ENCODE results near the gene TNFRSF12A. TPM values are rescaled to one million over a fixed set of nuclear protein-coding genes. Genes with fewer than 3 reads are reported as not detected.

The TNFRSF12A gene
- total and polyA plus RNA-seq, 2 of the 8 experiments (the other 6 are each of a cell fraction or from before 2014, with no cell fraction given) = 81.0 to 82.5 TPM

GRCh38 chr16:3049921-3050481 lies 29.8 kb downstream of the TNFRSF12A start:
- H3K9ac ChIP-seq (replicated peaks in 1 of 4; ENCODE audit: extremely low read depth in 1 of 4, low read depth in 3 of 4, low read length in 3 of 4) = no peak overlapping the region
- H3K9me3 ChIP-seq (ENCODE audit: insufficient read depth in 2 of 2, low read depth in 1 of 2, low read length in 1 of 2) = no peaks in the 10 kb centered on the region
- no peak for DNase-seq (ENCODE audit: low read depth in 1 of 2, low spot score in 2 of 2)
- no peak overlapping the region for H2BK5ac ChIP-seq (ENCODE audit: low read depth, low read length)
- TF ChIP-seq SP4 (IDR thresholded peaks at IDR 0.05; ENCODE audit: low read length) = no peak
- no peak for TF ChIP-seq HDAC6 (IDR thresholded peaks at IDR 0.05; ENCODE audit: low read depth, low read length)
- TF ChIP-seq POLR2A (IDR thresholded peaks at IDR 0.05; ENCODE audit: control extremely low read depth in 1 of 2, low read depth in 2 of 2, low read length in 2 of 2) = no peak
- TF ChIP-seq JUN (IDR thresholded peaks at IDR 0.05; ENCODE audit: low read depth, low read length) = no peak
- no peak for TF ChIP-seq CHD1 (IDR thresholded peaks at IDR 0.05; ENCODE audit: low read depth, low read length)
- TF ChIP-seq POLR2AphosphoS5 (IDR thresholded peaks at IDR 0.05; ENCODE audit: low read depth, low read length) = no peak
- TF ChIP-seq KDM1A (IDR thresholded peaks at IDR 0.05; ENCODE audit: borderline replicate concordance, low read length) = no peak
- no peak for TF ChIP-seq EGR1 (IDR thresholded peaks at IDR 0.05; ENCODE audit: borderline replicate concordance, low read depth, low read length)
- TF ChIP-seq CEBPB (IDR thresholded peaks at IDR 0.05; ENCODE audit: low read depth, low read length) = no peak
- TF ChIP-seq GTF2F1 (IDR thresholded peaks at IDR 0.05; ENCODE audit: borderline replicate concordance, low read depth, low read length) = no peak
- TF ChIP-seq EP300 (IDR thresholded peaks at IDR 0.05; ENCODE audit: borderline replicate concordance in 1 of 2, low read depth in 2 of 2, low read length in 2 of 2) = no peak
- TF ChIP-seq FOSL1 (IDR thresholded peaks at IDR 0.05; ENCODE audit: insufficient read depth, low read depth, low read length) = no peak
- TF ChIP-seq POU5F1 (IDR thresholded peaks at IDR 0.05; ENCODE audit: low read depth, low read length) = no peak
- TF ChIP-seq SIX5 (IDR thresholded peaks at IDR 0.05; ENCODE audit: low read depth, low read length) = no peak
- H3K4ac ChIP-seq (replicated peaks; ENCODE audit: insufficient read length, low read depth, low read length) = no peak overlapping the region
- peaks cover 0 to 3% (median 0%) of the 10 kb centered on the region in 4 experiments; a peak in 3 of 7 replicates for H3K4me1 ChIP-seq (replicated peaks in 1 of 4; ENCODE audit: control insufficient read depth in 3 of 4, insufficient read depth in 4 of 4, low read length in 3 of 4)
- no peak overlapping the region for H2BK12ac ChIP-seq (ENCODE audit: low read depth, low read length)
- no peak for FAIRE-seq
- H3K18ac ChIP-seq (ENCODE audit: extremely low read depth, low read length) = no peak overlapping the region
- H3K4me3 ChIP-seq (ENCODE audit: extremely low read depth in 1 of 4, insufficient read depth in 2 of 4, low read depth in 3 of 4, low read length in 4 of 4) = no peak overlapping the region
- H3K36me3 ChIP-seq (ENCODE audit: control insufficient read depth in 2 of 4, insufficient read depth in 4 of 4, low read length in 3 of 4) = no peaks in the 10 kb centered on the region; a peak in 1 of 8 replicates
- no peak overlapping the region for H3K23ac ChIP-seq (ENCODE audit: insufficient read length)
- H4K91ac ChIP-seq (replicated peaks; ENCODE audit: insufficient read length, low read length) = no peak overlapping the region
- H3K79me2 ChIP-seq (ENCODE audit: control insufficient read depth in 1 of 2, insufficient read depth in 2 of 2, low read length in 2 of 2) = no peaks in the 10 kb centered on the region
- WGBS, 2 experiments (ENCODE audit: extremely low coverage in 1 of 2, insufficient coverage in 1 of 2, insufficient read length in 1 of 2, insufficient replicate concordance in 2 of 2, low coverage in 1 of 2, low lambda C conversion rate in 2 of 2, missing lambda C conversion rate in 1 of 2) = 97% methylated on average over 23 of the region's 26 CpGs; no CpG with 5 or more reads in 1 of the 2 experiments
- H3K23me2 ChIP-seq (ENCODE audit: low read depth, low read length) = peaks cover 6% of the 10 kb centered on the region; the same call in 1 of the 2 replicates
- peaks cover 0 to 8% (median 3%) of the 10 kb centered on the region in 4 experiments; a peak in 6 of 7 replicates for H3K27me3 ChIP-seq (replicated peaks in 1 of 4; ENCODE audit: control insufficient read depth in 3 of 4, extremely low read depth in 1 of 4, insufficient read depth in 3 of 4, low read length in 3 of 4)
- H2AK5ac ChIP-seq (ENCODE audit: low read depth, low read length) = no peak overlapping the region
- no peak overlapping the region for H3K56ac ChIP-seq (replicated peaks; ENCODE audit: insufficient read length, low read depth, low read length)
- H2BK15ac ChIP-seq (ENCODE audit: low read length) = no peak overlapping the region
- no peak overlapping the region for H2AFZ ChIP-seq (ENCODE audit: low read length)
- no peak overlapping the region for H3K27ac ChIP-seq (ENCODE audit: low read depth, low read length)
- H4K8ac ChIP-seq (ENCODE audit: extremely low read depth, insufficient read depth, low read length) = no peak overlapping the region; the same call in 1 of the 2 replicates
- ChIA-PET CTCF (ENCODE audit: partially characterized antibody) (interaction anchor here (1.3 to 7.4 kb wide), 3 partner anchors 10 to 37 kb away, joined by 4 to 117 read pairs (median 10); no protein-coding TSS in a partner anchor), POLR2A (ENCODE audit: partially characterized antibody) (interaction anchor here (0.7 to 6.1 kb wide), 10 partner anchors 9 to 91 kb away, joined by 3 to 94 read pairs (median 6); partner anchors contain the start of genes BICDL2, CLDN6, HCFC1R1 and THOC6)
- H4K20me1 ChIP-seq (replicated peaks in 1 of 2; ENCODE audit: control insufficient read depth in 1 of 2, insufficient read depth in 2 of 2, low read length in 2 of 2) = peaks cover 0 to 18% of the 10 kb centered on the region in 2 experiments
- H3K79me1 ChIP-seq (ENCODE audit: low read depth, low read length) = no peaks in the 10 kb centered on the region
- no peak overlapping the region for H2BK120ac ChIP-seq (replicated peaks; ENCODE audit: low read depth, low read length)
- H2BK20ac ChIP-seq (ENCODE audit: low read length) = no peak overlapping the region
- H3K14ac ChIP-seq (ENCODE audit: insufficient read length) = no peak overlapping the region
- H4K5ac ChIP-seq (ENCODE audit: insufficient read length, low read depth, low read length) = no peak overlapping the region
- no peak overlapping the region for H3K4me2 ChIP-seq (ENCODE audit: insufficient read depth in 1 of 2, low read depth in 2 of 2, low read length in 2 of 2)
